GM18520 (cell line): ENCODE results near the gene AK1.

ENCODE experiments used
- ATAC-seq: cut with Tn5 transposase; IDR thresholded peaks from one replicate; pipeline ENCODE4 v1.9.1; 2021; ENCODE audit not compliant: unreplicated experiment

AK1 gene

GRCh38 chr9:127877566-127877998 lies at the start of gene AK1:
Gene AK1 (minus strand): TSS chr9:127877675. CDS start chr9:127874617, 3,058 bp downstream.
- ATAC-seq: no peak

GRCh38 chr9:127926906-127927200 lies 49.4 kb upstream of the AK1 start:
- ATAC-seq: no peak

GRCh38 chr9:127925959-127926905 lies 48.8 kb upstream of the AK1 start:
- no peak for ATAC-seq

- no peak for ATAC-seq
These were observed 47.4 kb upstream of the AK1 start for GRCh38 chr9:127924736-127925444.

GRCh38 chr9:127923771-127924170 lies 46.3 kb upstream of the AK1 start:
- ATAC-seq: no peak

GRCh38 chr9:127923046-127923445 lies 45.6 kb upstream of the AK1 start:
- ATAC-seq: no peak

- ATAC-seq: no peak
These were observed 44.2 kb upstream of the AK1 start for GRCh38 chr9:127921557-127922120.

- no peak for ATAC-seq
These were observed 43.3 kb upstream of the AK1 start for GRCh38 chr9:127920794-127921193.

GRCh38 chr9:127919253-127919815 lies 41.9 kb upstream of the AK1 start:
- no peak for ATAC-seq

GRCh38 chr9:127918183-127919107 lies 41.0 kb upstream of the AK1 start:
- no peak for ATAC-seq

- ATAC-seq: no peak
These were observed 40.1 kb upstream of the AK1 start for GRCh38 chr9:127917603-127918002.

GRCh38 chr9:127916720-127917581 lies 39.5 kb upstream of the AK1 start, which contains the start of gene ST6GALNAC4:
Gene ST6GALNAC4 (minus strand): TSS chr9:127917041. CDS start chr9:127916419, 622 bp downstream.
- ATAC-seq: peak; percentile 58

GRCh38 chr9:127915801-127916719 lies 38.6 kb upstream of the AK1 start:
- no peak for ATAC-seq

- ATAC-seq: no peak
These were observed 37.9 kb upstream of the AK1 start for GRCh38 chr9:127915325-127915752.

GRCh38 chr9:127913682-127914081 lies 36.2 kb upstream of the AK1 start:
- ATAC-seq: no peak

GRCh38 chr9:127912882-127913281 lies 35.4 kb upstream of the AK1 start:
- no peak for ATAC-seq

- ATAC-seq: no peak
These were observed 34.8 kb upstream of the AK1 start for GRCh38 chr9:127912296-127912695.

GRCh38 chr9:127910613-127911205 lies 33.2 kb upstream of the AK1 start:
- no peak for ATAC-seq
